GM18870 (cell line): Measurements from ENCODE around the gene ADSS2.

Experiments
- ATAC-seq: cut with Tn5 transposase; IDR thresholded peaks from one replicate; pipeline ENCODE4 v1.9.1; 2021; ENCODE audit warnings: moderate library complexity; ENCODE audit not compliant: unreplicated experiment

The ADSS2 gene

DNA sequence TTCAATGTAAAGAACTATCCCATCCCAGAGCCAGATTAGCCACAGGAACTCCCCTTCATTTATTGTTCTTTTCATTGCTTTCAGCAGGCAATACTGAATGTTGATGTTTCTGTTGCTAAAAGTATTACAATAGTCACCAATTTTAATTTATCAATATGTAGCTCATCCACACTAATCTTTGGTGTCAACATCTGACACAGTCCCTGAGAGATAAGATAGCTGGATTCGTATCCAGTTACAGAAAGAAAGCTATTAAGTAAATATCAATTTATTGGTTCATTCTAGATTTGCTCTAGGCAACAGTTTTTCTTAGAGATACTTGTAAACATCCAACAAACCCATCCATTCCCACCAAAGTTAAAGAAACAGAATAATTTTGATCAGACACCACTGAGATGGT lies 4.7 kb downstream of the ADSS2 start:
- ATAC-seq = no peak

DNA sequence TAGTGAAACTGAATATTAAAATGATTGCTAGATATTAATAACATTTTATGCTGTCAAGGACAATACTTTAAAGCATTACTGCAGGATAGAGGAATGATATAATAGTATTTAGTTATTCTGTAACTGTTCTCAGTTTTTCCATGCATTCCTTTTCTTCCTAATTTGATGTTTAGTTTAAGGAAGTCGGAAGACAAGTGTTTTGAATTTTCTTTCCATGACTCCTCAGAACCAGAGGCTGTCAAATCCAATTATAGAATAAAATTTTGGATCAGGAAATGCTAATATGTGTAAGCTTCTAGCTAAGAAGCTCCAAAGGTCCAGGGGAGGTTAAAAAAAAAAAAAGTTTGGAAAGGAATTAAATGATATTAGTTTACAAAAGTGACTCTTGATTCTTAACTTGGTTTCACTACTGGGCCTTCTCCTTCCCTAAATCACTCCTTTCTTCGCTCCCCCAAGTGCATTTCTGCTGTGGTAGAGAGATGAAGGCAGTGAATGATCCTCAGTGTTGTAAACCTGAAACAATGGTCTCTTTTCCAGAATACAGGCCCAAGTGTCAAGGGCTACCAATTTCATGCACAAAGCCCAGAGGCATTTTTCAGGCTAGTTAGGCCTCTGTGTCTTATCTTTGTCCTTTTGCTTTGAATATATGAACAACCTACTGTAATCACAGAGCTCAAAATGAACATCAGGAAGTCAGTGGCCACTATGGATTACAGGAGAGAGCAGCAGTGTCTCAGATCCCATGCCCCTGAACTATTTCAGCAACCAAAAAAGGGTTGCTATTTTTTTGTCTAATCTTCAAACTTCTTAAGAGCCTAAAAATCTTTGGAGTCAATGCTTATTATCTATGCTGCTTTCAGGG lies 6.2 kb downstream of the ADSS2 start:
- no peak for ATAC-seq

DNA sequence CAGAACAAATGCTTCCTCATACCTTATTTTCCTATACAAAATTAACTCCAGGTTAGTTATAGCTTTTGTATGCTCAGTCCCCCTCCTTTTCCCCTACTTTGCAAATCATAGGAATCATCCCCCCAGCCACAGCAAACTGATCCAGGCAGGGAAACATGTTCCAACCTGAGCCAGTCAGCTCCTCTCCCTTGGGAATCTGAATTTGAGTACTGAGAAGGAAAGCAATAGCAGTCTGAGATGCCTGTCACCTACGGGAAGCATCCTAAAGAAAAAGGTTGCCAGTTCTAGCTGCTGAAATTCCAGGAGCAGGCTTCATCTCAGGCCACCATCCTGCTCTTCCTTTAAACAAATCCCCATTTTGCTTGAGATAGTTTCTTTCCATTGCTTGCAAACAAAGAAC lies 6.9 kb downstream of the ADSS2 start:
- ATAC-seq = no peak

DNA sequence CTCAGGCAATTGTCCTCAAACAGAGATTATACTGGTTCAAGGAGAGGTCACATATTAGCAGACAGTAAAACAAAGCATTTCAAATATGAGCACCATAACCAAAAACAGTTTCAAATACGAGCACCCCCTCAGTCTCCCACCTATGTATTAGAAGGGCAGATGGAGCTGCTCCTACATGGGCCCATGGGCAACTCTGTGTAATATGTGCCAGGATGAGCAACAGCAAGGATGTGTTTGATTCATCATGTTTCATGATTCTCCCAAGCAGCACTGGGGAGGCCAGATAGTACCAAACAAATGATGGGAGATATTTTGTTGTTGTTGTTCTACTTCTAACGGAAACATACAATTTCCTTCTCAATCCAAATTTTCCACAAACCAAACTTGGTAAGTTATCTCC lies 8.9 kb downstream of the ADSS2 start:
- no peak for ATAC-seq

DNA sequence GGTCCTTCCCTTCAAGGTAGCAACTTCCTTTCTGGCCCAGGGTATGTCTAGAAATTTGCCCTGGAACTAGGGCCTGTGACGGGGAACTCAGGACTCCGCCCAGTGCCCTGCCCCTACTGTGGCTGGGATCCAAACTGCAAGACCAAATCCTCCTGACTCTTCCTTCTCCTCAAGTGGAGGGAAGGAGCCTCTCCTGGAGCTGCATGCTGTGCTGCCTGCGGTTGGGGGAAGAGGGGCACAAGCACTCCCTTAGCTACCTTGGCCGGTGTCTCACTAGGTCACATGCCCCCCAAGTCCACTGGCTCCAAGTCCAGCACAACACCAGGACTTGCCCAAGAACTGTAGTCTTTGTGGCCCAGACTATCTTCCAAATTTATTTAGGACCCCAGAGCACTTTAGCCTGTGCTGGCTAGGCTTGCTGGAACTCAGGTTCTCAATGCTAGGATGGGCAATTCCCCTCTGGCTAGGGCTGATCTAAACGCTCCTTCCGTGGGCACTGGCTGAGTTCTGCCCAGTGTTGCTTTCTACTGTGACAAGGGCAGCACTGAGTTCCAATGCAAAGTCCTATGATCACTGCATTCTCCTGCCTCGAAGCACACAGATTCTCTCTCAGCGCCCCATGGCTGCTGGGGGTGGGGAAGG lies 12.2 kb downstream of the ADSS2 start:
- no peak for ATAC-seq

DNA sequence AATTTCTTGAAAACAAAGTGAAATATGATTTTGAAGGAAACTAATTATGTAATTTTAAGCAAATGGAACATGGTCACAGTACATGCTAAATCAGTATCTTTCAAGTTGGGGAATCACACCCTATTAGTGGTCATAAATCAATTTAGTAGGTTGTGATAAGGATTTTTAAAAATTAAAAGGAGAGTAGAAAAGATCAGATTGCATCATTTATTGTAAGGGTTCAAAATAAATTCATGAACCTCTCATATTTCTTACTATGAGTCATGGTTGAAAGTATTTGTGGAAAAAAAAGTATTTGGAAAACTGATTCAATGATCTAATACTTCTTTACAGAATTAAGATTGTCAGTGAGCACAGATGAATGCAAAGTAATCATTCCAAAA lies 14.6 kb downstream of the ADSS2 start:
- no peak for ATAC-seq

DNA sequence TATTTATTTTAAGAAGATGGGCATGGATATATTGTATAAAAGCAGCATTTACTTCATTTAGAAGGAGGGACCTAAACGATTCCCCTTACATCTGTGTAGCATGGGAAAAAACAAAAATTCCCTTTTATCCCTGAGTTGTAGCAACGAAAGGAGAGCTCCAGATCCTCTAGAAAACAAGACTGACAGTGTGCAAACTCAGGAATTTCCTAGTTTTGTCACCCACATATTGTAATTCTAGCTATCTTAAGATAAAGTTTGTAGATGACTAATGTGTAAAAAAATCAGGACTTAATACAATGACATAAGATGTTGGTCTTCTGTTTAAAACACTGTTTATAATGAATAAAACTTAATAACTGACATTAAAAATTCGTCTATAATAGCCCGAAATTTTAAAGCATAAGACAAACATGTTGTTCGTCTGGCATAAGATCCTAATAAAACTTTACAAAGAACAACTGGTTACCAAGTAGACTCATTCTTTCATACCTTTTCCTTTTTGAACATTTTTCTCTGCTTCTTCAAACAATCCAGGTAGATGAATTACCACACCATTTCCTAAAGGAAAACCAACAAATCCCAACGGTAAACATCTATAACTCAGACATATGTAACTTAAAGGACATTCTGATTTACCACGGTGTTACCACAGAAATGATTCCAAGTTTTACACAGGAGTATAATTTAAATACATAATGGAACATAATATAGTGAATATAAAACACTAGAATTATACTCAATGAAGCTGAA lies 15.2 kb downstream of the ADSS2 start:
- no peak for ATAC-seq

DNA sequence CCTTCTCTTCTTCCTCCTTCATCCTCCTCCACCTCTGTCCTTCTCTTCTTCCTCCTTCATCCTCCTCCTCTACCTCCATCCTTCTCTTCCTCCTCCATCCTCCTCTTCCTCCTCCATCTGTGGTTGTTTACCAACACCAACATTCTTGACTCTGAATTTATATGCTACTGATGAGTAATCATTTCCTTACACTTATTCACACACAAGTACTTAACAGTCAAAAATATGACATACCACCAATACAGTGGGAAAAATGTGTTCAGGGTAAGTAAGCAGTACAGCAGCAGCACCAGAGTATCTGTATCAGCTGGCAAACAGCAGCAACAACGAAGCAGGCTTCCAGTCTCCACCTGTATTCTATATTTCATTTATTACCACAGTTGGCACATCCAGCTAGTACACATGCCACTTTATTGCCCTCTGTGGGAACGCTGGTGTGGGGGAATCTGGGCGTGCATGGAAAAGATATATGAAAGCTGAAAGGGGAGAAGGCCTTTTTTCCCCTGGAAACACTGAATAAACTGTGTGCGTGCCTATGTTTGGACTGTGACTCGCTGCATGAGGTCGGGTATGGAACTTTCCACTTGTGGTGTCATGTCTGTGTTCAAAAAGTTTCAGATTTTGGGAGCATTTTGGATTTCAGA lies 16.0 kb downstream of the ADSS2 start:
- no peak for ATAC-seq

DNA sequence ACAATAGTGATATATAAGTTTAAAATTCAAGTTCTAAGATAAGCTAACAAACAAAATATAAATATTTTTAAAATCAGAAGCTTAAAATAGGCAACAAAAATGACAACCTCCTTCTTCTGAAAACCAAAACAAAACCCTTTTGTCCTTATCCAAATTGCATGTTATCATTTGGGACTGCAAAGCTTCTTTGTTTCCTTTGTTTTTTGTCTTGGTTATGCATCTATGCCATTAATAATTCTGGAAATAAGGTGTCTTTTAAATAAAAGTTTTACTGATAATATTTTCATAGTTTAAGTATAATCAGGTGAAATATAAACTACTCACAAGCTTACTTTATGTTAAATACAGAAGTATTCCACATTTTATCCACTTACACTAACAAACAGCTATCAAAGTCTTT lies 20.5 kb downstream of the ADSS2 start:
- no peak for ATAC-seq

DNA sequence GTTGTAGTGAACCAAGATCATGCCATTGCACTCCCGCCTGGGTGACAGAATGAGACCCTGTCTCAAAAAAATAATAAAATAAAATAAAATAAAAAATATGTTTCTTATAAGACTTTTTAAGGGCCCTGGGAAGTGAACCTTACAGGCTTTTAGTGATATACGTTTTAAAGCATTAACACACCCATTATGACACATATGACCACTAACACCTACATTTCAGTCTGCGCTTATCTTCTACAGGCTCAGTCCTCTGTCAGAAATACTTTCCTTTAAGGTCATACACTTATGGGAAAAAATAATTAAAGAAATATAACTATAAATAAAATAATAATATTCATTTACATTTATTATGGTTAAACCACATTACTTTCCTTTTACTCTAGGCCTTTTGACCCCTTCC lies 21.9 kb downstream of the ADSS2 start:
- ATAC-seq = no peak

DNA sequence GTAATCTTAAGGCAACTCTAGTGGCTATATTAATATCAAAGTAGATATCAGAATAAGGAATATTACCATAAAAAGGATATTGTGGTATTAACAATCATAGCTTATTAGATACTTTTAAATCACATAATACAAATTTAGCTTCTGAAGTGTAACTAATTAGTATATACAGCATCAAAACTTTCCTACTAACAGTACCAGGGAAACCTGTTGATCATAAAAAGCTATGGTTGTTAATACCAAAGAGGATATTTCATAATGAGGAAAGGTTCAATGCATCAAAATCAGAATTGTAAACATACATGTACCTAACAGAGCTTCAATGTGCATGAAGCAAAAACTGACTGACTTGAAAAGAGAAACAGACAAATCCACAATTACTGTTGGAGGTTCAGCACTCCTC lies 24.1 kb downstream of the ADSS2 start:
- ATAC-seq = no peak

DNA sequence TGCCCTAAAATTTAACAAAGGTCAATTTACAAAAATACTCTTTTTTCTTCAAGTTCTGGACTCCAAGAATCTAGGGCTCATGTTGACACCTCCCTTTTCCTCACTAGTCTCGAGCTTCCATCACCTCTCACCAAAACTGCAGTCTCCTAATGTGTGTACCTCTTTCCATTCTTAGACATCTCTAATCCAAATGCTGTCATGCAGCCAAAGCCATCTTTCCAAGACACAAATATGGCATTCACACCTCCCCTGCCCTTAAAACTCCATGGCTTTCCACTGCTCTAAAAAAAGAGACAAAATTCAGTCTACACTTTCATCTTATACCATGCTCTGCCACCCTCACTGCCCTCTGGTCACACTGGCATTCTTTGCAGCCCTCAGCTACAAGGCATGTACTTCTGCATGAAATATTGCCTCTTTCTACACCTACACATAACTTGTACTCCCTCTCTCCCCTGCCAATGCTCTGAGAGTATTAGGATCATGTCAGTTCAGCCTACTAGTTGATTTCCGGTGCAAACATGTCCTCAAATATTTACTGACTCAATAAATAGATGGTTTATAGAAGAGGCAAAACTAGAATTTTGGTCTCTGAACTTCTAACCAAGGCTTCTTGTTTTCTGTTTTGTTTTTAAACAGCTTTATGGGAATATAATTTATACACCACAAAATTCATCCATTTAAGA lies 26.9 kb downstream of the ADSS2 start:
- ATAC-seq = no peak

DNA sequence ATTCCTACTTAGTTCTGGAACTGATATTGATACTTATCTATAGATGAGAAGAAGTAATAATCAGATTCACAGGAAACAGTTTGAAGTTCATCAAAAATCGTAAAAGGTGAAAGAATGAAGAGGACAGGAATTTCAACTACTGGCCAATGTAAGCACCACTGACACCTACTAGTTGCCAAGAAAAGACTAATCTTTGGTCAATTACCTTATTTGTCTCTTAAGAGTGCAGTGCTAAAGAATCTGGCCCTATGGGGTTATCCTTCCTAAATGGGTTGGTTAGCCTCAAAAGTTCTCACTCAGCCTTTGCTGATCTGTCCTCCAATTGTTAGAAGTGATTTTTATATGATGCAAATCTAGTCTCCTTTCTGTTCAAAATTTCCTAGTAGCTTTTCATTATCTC lies 29.5 kb downstream of the ADSS2 start:
- ATAC-seq = no peak

DNA sequence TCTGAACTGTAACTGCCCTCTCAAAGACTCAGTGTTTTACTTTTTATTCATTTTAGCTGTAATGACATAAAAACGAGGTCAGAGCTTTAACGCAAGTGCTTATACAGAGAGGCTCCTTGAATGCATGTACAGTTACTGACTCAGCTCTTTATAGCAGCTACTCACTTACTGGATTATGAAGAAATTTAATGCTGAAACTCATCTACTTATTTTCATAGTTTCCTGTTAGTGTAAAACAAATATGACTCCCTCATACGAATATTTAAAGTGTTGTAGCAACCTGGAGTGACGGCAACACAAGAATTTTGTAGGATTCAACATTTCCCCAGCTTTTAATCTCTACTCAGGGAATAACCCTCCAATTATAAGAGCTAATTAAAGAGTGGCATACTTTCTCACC lies 32.7 kb downstream of the ADSS2 start:
- ATAC-seq = no peak

DNA sequence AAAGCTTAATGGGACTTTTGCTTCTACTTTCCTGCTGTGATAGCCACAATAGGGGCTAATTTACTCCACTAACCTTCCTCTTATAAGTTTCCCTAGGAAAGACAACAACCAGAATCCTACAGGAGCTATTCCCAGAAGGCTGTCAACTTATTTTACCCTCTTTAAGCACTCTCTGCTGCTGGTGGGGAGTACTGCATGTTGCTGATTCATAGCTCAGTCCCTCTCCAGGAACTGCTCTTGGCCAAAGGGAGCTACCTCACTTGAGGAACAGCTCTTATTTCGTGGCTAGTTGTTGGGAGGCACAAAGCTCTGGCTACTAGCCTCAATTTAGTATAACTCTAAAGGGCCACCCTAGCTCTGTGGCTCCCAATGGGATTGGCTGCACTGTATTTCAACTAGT lies 37.2 kb downstream of the ADSS2 start:
- no peak for ATAC-seq

DNA sequence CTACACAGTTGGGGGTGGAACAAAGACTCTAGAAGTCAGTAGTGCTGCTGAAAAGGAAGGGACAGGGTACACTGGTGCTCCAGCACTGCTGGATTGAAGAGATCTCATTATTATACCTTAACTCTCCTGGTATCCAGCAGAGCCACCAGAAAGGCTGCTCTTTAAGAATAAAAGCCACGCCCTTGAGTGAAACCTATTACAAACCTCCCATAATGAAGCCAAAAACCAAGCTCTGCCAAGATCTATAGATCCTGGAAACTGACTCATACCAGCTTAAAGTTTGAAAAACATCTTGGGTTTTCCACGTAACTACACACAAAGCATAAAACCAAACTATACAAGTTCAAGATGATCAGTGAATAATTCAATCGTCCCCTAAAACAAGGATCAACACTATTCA lies 38.0 kb downstream of the ADSS2 start:
- no peak for ATAC-seq

DNA sequence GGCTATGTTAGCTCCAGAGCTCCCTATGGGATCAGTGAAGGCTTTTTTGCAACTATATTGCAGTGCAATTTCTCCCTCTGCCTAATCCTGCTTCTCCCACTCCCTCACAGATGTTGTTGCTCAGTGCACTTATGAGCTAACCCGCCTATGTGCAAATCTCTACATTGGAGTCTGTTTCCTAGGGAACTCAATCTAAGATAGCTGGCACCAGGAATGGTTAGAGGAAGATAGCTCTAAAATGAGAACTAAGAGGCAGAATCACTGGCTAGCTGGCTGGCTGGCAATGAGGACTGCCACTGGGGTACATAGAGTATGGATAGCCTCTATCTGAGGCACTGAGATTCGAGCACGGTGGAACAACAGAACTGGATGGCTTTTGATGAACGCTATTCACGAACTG lies 39.5 kb downstream of the ADSS2 start:
- ATAC-seq = no peak

DNA sequence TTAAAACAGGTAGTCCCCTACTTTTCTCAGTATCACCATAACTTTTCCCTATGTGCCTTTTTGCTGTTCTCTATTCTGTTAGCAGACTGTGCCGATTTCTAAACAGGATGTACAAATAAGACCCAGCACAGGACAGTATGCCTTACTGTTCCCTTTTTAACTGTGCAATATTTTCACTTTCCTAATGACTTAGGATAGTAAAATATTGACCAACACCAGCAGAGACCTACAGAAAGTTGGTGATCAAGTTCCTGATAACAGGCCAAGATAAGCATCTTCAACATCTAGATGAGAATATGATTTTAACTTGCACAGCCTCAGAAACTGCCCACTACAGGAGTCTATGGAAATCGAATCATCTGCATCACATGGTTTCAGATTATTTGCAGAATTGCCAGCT lies 42.0 kb downstream of the ADSS2 start:
- ATAC-seq = peak; percentile 89

DNA sequence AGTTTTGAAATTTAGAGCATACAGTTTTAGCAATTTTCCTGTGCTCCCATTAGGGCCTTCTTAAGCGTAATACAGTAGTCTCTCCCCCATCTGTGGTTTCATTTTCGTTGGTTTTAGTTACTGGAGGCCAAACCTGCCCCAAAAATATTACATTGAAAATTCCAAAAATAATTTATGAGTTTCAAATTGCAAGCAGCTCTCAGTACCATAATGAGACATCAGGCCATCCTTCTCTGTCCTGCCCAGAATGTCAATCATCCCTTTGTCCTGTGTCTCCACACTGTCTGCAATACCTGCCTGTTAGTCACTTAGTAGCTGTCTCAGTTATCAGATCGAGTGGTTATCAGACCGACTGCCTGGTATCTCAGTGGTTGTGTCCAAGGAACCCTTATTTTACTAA lies 45.4 kb downstream of the ADSS2 start:
- ATAC-seq = peak; percentile 88

DNA sequence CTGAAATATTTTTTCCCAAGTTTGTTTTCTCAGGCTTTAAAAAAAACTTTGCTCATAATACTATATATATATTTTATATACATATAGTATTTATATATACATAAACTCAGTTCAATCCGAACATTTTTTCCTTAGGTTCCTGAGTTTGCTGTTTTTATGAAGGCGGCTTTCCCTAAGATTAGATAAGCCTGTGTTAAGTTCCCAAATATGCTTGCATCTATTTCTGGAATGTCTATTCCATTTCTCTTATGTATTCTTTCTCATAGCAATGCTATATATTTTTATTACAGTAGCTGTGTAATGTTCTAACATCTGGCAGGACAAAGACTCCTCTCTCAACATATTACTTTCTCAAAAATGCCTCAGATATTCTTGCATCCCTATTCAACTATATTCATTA lies 45.9 kb downstream of the ADSS2 start:
- ATAC-seq = no peak

DNA sequence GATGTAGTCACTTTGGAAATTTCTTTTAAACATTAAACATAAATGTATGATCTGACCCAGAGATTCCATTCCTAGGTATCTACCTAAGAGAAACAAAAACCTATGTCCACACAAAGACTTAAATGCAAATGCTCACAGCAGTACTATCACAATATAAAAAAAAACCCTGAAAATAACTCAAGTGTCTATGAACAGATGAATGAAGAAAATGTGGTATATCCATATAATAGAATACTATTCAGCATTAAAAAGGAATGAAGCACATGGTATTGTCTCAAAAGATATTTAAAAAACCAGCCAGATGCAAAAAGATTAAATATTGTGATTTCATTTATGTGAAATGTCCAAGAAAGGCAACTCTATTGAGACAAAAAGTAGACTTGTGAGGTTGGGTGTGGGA lies 48.3 kb downstream of the ADSS2 start:
- ATAC-seq = no peak
